HG03045 (cell line): ENCODE measurements around the gene TAF1C.

Experiments used
- ATAC-seq: cut with Tn5 transposase; IDR thresholded peaks from one replicate; pipeline ENCODE4 v1.9.1; 2021; ENCODE audit warnings: mild to moderate bottlenecking, moderate library complexity; ENCODE audit not compliant: unreplicated experiment

TAF1C gene

DNA sequence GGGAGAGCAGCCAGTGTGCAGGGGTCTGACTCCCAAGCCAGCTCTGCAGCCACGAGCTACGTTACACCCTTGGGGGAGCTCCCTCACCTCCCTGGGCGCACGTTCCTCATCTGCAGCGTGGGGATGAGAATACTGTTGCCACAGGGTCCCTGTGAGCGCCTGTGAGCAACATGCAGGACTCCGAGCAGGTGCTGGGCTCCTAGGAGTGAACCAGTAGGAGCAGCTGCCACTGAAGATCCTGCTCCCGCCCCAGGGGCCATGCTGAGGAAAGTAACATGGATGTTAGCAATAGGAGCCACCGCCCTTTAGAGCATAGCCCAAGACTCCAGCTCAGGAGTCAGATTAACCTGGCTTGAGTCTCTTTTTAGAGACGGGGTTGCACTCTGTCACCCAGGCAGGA is 25.8 kb downstream of the TAF1C start:
- ATAC-seq = no peak

DNA sequence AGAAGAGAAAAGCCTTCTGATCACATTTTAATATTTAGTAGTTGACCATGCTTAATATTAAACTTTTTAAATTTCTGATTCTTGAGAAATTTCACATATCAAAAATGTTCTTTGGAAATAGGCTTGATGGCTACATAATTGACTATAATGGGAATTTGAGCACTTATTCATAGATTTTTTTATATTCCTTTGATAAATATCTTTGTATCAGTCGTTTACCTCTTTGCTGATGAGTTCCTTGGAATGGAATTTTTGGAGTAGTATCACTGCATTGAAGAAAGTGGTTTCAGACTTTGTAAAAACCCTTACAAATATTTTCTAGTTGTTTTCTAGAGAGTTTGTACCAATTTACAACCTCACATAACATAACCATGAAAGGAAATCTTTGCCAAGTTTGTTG is 27.1 kb downstream of the TAF1C start:
- ATAC-seq = no peak

GRCh38 chr16:84159007-84159406 is 27.9 kb downstream of the TAF1C start:
- ATAC-seq = no peak

- ATAC-seq = no peak
These were observed 30.5 kb downstream of the TAF1C start for GRCh38 chr16:84156342-84156784.

GRCh38 chr16:84155771-84156170 is 31.1 kb downstream of the TAF1C start:
- no peak for ATAC-seq

DNA sequence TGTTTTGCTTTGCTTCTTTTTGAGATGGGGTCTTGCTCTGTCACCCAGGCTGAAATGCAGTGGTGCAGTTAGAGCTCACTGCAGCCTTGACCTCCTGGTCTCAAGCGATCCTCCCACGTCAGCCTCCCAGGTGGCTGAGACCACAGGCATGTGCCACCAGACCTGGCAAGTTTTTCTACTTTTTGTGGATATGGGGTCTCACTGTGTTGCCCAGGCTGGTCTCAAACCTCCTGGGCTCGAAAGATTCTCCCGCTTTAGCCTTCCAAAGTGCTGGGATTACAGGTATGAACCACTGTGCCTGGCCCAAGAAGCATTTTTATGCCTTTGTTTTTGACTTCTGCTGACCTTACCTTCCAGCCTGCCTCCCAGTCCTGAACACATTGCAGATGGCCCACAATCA is 31.6 kb downstream of the TAF1C start:
- no peak for ATAC-seq

GRCh38 chr16:84153660-84154214 is 33.1 kb downstream of the TAF1C start:
- no peak for ATAC-seq

GRCh38 chr16:84150926-84151325 is 35.9 kb downstream of the TAF1C start:
- no peak for ATAC-seq

GRCh38 chr16:84144859-84145639 is 41.8 kb downstream of the TAF1C start, which contains the start of the genes DNAAF1 and HSDL1:
DNAAF1 (plus strand) TSS chr16:84145308; CDS start chr16:84145441, 133 bp downstream.
HSDL1 (minus strand) TSS chr16:84145177; CDS start chr16:84131321, 13,856 bp downstream.
- peak; percentile 83 for ATAC-seq

DNA sequence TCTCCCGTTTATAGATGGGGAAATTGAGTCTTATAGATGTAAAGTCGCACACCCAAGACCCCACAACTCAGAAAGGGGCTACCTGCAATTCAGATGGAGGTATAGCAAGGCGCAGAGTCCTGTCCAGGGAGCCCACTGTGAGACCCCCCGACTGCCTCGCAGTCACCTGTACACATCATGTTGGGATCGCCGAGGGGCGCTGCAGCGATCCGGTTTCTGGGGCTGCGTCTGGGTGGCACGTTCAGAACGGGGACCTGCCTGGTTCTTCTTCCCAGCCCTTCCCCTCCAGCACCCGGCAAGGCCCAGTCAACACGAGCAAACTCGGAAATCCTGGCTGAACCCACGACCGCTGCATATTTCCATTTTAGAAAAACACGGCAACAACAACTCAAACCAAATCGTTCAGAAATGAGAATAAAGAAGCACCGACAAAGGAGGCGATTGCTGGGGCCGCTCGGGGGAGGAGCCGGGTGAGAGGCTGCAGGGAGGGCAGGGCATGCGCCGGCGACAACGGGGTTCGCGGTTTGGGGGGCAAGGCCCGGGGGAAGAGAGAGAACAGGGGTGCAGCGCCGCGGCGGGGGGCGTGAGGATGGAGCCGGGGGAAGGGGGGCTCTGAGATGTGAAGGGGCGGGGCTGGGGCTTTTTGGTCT is 42.5 kb downstream of the TAF1C start:
- peak; percentile 16 for ATAC-seq

GRCh38 chr16:84143784-84144199 is 43.1 kb downstream of the TAF1C start:
- ATAC-seq = no peak

DNA sequence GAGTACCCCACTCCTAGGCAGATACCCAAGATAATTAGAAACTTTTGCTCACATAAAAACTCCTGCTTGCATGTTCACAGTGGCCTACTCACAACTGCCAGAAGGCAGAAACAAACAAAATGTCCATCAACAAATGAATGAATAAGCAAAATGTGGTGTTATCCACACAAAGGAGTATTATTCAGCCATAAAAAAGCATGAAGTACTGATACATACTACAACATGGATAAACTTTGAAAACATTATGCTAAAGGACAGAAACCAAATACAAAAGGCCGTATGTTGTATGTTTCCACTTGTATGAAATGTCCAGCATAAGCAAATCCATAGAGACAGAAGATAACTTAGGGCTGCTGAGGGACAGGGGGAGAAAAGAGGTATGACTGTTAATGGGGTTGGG is 43.8 kb downstream of the TAF1C start:
- no peak for ATAC-seq

- no peak for ATAC-seq
These were observed 45.6 kb downstream of the TAF1C start for GRCh38 chr16:84141143-84141670.

GRCh38 chr16:84139628-84140258 is 47.1 kb downstream of the TAF1C start:
- no peak for ATAC-seq

DNA sequence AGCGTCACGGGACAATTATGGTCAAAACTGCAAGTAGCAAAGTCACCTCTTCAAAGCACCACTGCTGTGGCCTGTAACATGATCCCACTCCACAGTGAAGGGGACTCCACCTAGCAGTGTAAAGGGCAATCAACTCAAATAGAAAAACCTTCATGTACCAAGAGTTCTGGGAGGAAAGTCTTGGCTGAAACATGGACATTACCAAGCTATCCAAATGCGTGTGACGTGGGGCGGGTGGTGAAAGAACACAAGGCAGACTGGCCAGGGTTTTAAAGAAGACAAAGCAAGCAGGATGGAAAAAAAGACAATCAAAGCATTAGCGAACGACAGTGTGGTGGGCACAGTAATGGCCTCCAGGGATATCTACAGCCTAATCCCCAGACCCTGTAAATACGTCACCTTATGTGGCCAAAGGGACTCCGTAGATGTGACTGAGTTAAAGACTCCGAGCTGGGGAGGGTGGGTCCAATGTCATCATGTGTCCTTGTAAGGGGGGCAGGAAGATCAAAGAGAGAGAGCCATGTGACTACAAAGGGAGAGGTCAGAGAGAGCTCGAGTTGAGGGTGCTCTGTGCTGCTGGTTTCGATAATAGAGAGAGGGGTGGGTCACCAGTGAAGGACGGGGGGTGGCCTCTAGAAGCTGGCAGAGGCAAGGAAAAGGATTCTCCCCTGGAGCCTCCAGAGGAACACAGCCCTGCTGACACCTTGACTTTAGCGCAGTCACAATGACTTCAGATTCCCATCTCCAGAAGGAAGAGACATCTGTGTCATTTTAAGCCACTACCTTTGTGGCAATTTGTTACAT is 47.8 kb downstream of the TAF1C start:
- no peak for ATAC-seq

- no peak for ATAC-seq
These were observed 48.4 kb downstream of the TAF1C start for GRCh38 chr16:84138500-84138823.

DNA sequence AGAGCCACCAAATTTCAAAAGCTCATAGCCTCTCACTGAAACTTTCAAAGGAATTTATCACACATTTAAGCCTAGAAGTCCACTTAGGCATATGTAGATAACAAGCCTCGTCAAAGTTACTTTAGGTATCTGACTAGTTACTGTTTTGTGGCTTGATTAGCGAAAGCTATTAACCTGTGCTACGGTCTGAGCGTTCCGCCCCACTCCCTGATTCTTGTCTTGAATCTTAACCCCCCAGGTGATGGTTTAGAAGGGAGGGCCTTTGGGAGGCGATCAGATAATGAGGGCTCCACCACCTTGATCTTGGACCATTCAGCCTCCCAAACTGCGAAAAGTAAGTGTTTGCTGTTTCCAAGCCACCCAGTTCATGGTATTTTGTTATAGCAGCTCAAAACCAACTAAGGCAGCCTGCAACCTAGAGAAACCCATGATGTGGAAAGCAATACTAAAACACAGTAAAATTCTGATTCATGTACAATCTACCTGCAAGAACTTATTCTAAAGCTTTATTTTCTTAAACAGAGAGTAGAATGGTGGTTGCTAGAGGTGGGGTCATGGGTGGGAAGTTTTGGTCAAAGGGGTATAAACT is 49.0 kb downstream of the TAF1C start:
- no peak for ATAC-seq

DNA sequence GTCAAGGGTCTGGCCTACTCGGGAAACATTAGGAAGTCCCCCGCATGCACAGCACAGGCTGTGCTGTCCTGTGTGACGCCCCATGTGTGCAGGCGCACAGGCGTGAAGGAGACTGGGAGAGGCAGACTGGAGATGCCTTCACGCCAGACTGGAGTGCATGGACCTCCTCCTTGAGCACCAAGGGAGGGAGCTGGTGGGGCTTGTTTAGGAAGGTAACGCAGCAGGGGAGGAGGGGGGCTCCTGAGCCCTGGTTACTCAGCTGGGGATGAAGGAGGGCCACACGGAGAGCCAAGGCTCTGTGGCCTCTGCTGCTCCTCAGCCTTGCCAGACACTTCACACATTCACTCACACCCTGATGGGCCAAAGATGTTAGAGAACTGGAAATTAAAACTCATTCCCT is 49.6 kb downstream of the TAF1C start:
- ATAC-seq = no peak

DNA sequence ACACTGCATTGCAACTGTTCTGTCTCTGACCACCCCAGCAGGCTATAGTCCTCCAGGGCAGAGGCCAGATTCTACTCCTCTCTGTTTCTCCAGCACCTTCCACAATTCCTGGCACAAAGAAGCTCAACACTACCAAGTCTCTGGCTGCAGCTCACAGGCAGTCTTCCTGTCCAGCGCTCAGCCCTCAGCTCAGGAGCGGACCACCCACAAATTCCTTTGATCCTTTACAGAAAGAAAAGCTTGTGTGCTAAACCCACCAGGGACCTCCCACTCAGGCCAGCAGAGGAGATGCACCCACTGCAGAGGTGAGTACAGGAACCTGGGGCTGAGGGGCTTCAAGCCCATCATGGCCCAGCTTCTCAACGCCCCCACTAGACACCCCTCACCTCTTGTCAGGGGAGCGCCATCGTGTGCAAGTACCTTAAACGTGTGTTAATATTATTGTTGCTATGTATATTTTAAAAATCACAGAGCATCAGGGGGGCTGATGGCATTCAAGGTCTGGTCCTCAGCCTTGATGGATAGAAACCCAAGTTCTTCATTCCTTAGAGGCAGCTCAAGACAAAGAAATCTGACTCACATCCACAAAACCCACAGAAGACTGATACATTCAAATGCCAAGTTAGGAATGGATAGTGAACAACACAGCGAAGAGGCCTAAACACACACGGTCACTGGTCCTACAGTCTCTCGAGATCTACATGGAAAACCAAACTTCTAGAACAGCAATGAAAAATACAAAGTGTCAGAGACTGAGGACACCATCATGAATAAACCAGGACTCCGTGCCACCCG is 50.3 kb downstream of the TAF1C start:
- ATAC-seq = no peak
